GM12801 (cell line): ENCODE results near the gene CD226.

Source experiments
- CTCF ChIP-seq: IDR thresholded peaks from one replicate; pipeline ENCODE4 v1.5.1; 2011; ENCODE audit warnings: control low read depth; ENCODE audit not compliant: insufficient read length; ENCODE audit errors: extremely low read depth

The CD226 gene

GRCh38 chr18:69813559-69813958 is 134.1 kb downstream of the CD226 start:
- no peak for TF ChIP-seq CTCF

DNA sequence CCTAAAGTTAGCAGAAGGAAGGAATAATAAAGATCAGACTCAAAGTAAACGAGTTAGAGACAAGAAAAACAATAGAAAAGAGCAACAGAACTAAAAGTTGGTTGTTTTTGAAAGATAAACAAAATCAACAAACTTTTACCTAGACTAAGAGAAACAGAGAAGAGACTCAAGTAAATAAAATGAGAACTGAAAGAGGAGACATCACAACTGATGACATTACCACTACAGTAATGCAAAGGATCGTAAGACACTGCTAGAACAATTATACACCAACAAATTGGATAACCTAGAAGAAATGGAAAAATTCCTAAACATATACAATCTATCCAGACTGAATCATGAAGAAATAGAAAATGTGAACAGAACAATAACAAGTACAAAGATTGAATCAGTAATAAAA is 139.3 kb downstream of the CD226 start:
- TF ChIP-seq CTCF = no peak

DNA sequence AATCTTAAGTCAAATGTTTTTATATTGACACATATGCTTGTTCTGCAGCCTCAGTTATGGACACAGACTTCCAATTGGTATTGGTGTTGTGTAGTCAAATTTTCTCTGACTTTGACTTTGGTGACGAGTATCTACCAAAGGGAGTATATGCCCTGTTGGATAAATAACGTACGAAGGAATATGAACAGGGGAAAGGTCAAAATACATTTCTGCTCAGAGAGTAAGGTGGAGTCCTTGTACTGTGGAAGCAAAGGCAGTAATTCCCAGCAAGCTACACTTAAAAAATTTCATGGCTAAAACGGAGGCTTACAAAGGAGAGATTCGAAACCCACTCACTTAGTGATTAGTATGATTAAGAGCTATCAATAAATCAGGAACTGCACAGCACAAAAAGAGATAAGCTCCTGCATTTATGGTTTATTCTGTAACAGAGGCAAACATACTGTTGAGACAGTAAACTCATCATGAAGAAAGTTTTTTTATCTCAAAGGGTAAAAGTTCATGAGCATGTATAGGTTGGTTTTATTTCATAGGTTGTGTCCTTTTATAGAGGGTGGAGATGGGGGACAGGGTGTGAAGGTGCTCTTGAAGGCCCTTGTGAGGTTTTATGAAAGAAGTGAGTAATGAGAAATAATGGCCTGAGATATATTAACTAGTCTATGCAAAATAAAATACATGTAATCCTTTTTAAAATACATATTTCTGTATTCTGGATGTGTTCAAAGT is 142.7 kb downstream of the CD226 start:
- TF ChIP-seq CTCF = no peak
